T47D (cell line): Measurements from ENCODE around the gene NUAK1.

Experiments used
- DNase-seq, 2 experiments: peaks; one replicate each; pipeline versions ENCODE4 v3.0.0 to v3.0.0-alpha.2; 2011 to 2012; ENCODE audit warnings: low read depth in 1 of 2, low spot score in 1 of 2
- JUND ChIP-seq: IDR thresholded peaks from 2 replicates; pipeline ENCODE4 v1.6.1; 2012; ENCODE audit warnings: low read depth
- in situ Hi-C: cut with HindIII; loops from 2 replicates; pipeline ENCODE4 v1.10.0; 2016; ENCODE audit warnings: low sequenced_read_pairs, low pct_unique_long_range_greater_than_20kb

Gene NUAK1

GRCh38 chr12:106123110-106123509 lies 15.6 kb downstream of the NUAK1 start:
- no peak for TF ChIP-seq JUND
- DNase-seq = no peak
- in situ Hi-C loops = no loop called here

DNA sequence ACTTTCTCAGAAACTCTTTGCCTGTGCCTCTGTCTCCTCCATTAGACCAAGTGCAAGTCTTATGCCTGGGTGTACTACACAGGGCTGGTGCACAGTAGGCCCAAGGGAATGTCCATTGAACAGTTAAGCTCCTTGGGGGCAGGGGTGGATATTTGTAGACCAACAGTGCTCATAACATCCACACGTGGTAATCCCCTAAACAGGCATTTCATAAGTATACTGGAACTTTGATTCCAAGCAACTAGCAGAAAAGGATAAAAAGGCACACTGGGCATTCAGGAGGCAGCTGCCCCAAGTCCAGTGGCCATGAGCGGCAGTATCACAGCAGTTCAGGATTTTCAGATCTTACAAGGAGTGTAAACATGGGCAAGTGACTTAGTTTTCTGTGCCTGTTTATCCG lies 16.8 kb downstream of the NUAK1 start:
- in situ Hi-C loops = no loop called here
- no peak for TF ChIP-seq JUND
- no peak for DNase-seq

- TF ChIP-seq JUND = no peak
- no peak for DNase-seq
- in situ Hi-C loops = no loop called here
Measured at GRCh38 chr12:106120519-106121105, 18.1 kb downstream of the NUAK1 start.

GRCh38 chr12:106119301-106119700 lies 19.5 kb downstream of the NUAK1 start:
- no peak for DNase-seq
- in situ Hi-C loops = no loop called here
- TF ChIP-seq JUND = no peak

DNA sequence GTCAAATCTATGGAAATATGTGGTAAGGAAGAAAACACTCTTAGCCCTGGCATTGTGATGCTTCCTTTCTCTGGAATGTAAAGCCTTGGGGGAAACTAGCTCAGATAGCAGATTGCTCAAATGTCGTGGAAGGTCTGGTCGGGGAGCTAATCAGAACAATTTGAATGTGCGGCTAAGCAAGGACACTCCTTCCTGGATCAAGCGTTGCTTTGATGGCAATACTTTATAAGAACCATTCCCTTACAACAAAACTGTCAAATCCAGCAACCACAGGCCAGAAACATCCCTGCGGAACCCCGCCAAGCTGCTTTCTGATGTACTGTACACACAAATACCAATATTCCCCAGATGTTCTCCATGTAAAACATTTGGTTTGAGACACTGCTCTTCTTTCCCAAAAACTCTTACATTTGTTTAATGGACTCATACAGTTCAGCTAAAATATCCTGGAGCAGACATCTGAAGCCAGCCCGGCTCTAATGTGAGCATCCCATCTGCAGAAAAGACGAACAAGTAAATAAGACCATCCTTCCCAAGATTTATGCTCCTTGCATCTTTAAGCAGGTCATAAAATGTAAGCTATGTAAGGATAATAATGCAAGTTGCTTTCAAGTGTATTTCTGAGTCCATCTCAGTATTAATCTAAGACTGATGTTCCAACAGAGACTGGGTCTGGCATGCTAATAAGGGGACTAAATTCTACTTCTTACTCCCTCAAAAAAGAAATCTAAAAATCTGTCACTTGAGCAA lies 20.2 kb downstream of the NUAK1 start:
- DNase-seq = no peak
- in situ Hi-C loops = no loop called here
- no peak for TF ChIP-seq JUND

- no peak for TF ChIP-seq JUND
- no peak for DNase-seq
Measured at GRCh38 chr12:106115440-106115839, 23.3 kb downstream of the NUAK1 start.

DNA sequence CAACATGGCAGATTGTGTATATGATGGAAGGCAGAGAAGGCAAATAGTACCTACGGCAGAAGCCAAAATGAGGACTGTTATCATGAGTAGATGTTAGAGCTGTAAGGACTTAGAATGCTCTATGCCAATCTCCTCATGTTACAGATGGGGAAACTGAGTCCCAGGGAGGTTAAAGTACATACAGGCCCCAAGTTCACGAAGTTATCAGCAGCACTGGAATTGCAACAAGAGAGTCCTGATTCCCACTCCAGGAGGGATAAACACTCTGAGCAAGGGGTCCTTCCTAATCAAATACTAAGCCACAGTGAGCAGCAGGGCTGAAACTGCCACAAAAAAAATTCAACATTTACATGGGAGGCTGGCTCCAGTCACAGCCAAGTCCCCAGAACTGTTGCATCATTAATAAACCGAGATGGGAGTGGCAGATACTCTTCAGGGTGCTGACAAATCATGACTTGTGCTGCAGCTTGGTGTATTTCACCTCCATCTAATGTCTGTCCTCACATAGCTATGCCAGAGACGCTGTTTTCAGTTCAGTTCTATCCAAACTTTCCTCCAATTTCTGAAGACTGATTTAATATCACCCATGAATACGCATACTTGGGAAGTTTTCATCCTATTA lies 24.2 kb downstream of the NUAK1 start:
- no peak for TF ChIP-seq JUND
- in situ Hi-C loops = no loop called here
- no peak for DNase-seq

More at GRCh38 chr12:106115440-106115839, 23.3 kb downstream of the NUAK1 start:
- in situ Hi-C loops = no loop called here

DNA sequence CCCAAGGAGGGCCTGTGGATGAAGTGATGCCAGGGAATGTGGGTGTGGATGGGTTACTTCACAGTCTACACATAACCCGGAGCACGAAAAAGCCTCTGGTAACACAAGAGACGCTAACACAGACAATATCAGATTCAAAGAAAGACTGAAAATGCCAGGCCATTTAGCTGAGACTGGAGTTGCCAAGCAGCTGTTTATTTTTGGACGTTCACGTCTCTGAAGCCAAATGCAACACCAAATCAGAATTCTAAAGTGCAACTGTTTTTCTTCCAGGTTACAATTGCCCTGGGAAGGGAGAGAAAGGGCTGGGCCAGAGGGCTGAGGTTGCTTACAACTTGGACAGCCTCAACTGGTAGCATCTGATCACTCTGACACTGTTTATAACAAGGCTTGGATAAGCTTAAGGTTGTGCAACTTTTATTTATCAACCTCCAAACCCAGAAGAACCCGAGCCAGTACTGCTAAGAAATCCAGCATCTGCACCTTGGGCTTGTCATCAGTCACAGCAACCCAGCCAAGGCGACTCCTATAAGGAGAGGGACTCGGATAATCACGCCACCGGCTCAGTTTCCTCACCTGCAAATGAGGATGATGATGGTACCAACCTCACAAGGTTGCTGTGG lies 24.8 kb downstream of the NUAK1 start:
- no peak for DNase-seq
- no peak for TF ChIP-seq JUND
- in situ Hi-C loops = no loop called here

DNA sequence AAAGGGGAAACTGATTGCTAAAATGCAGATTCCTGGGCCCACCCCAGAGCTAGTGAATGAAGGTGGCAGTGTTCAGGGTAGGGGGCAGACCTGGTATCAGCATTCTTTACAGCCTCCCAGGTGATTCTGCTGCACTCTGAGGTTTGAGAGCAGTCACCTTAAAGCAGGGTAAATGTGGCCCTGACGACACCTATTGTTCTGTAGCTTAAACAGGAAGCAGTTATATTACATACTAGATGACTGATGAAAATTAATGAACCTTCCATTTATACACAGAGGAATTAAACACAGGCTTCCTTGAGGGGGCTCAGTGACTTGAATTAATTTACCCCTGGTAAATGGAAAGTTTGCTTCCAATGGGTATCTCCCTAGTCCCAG lies 25.3 kb downstream of the NUAK1 start:
- DNase-seq = no peak
- TF ChIP-seq JUND = no peak
- in situ Hi-C loops = no loop called here

- DNase-seq = no peak
Measured at GRCh38 chr12:106113042-106113441, 25.7 kb downstream of the NUAK1 start.

GRCh38 chr12:106112145-106112821 lies 26.5 kb downstream of the NUAK1 start:
- in situ Hi-C loops = no loop called here
- TF ChIP-seq JUND = no peak
- no peak for DNase-seq

More at GRCh38 chr12:106113042-106113441, 25.7 kb downstream of the NUAK1 start:
- no peak for TF ChIP-seq JUND
- in situ Hi-C loops = no loop called here

GRCh38 chr12:106110626-106111300 lies 28.0 kb downstream of the NUAK1 start:
- no peak for TF ChIP-seq JUND
- in situ Hi-C loops = no loop called here
- DNase-seq = no peak
